HL-60 (cell line): Measurements from ENCODE around the gene CCPG1.

Experiments used
- DNase-seq, 2 experiments: peaks; one replicate each; pipeline ENCODE4 v3.0.0-alpha.2; 2010 to 2020; ENCODE audit warnings: low read depth in 1 of 2, low spot score in 1 of 2
- H3K27ac ChIP-seq: fragments of 250-450 bp; sonication (Bioruptor Pico); replicated peaks from 2 replicates; pipeline ENCODE4 v1.5.1; 2020; ENCODE audit warnings: mild to moderate bottlenecking, moderate library complexity
- H3K27me3 ChIP-seq: fragments of 250-450 bp; sonication (Bioruptor Pico); 2 replicates; pipeline ENCODE4 v1.5.1; 2021; ENCODE audit warnings: mild to moderate bottlenecking, moderate library complexity; ENCODE audit not compliant: insufficient read depth, poor library complexity, severe bottlenecking
- H3K4me3 ChIP-seq: replicated peaks from 2 replicates; pipeline ENCODE4 v1.5.1; 2011; ENCODE audit warnings: mild to moderate bottlenecking, control low read depth, low read length; ENCODE audit not compliant: insufficient read depth
- GABPA ChIP-seq: IDR thresholded peaks from 2 replicates; pipeline ENCODE4 v1.6.1; 2012; ENCODE audit warnings: low read depth
- POLR2AphosphoS5 ChIP-seq: IDR thresholded peaks from 2 replicates; pipeline ENCODE4 v1.6.1; 2012; ENCODE audit warnings: low read depth
- SPI1 ChIP-seq: IDR thresholded peaks from 2 replicates; pipeline ENCODE4 v1.6.1; 2012; ENCODE audit warnings: low read depth, mild to moderate bottlenecking, borderline replicate concordance
- TF ChIP-seq, protein P1 (sequence below): IDR thresholded peaks from 2 replicates; pipeline ENCODE4 v1.6.1; 2012; ENCODE audit warnings: low read depth; ENCODE audit not compliant: insufficient replicate concordance
- TF ChIP-seq, protein P2 (sequence below): IDR thresholded peaks from one replicate; pipeline ENCODE4 v1.5.1; 2011; ENCODE audit warnings: low read length, control low read depth, inconsistent platforms; ENCODE audit not compliant: insufficient read depth

The CCPG1 gene

DNA sequence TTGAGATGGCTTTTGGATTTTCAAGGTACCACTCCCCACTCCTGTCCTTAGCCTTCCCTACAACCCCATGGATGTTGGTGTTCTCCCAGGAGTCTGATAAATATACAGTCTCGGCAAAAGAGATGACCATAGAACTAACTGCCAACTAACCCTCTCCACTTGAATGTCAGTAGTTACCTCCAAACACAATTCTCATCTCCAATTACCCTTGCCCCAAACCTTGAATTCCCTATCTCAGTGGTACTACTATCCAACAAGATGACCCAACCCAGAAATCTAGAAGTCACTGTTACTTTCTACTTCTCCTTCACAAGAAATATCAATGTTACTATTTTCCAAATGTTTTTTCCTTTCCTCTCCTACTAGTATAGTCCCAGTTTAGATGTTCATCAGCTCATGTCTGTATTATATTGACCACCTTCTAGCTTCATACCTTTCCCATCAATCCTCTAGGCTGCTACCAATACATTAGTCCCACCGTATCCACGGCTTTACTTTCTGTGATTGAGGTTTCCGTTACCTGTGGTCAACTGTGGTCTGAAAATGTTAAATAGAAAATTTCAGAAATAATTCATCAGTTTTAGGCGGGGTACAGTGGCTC, 51.1 kb downstream of the CCPG1 start:
- Histone ChIP-seq H3K27me3 (no peaks in the 10 kb centered on the region), H3K4me3 (no peak overlapping the region), H3K27ac (no peak overlapping the region)
- DNase-seq, result no peak
- TF ChIP-seq POLR2AphosphoS5 (no peak), SPI1 (no peak)

DNA sequence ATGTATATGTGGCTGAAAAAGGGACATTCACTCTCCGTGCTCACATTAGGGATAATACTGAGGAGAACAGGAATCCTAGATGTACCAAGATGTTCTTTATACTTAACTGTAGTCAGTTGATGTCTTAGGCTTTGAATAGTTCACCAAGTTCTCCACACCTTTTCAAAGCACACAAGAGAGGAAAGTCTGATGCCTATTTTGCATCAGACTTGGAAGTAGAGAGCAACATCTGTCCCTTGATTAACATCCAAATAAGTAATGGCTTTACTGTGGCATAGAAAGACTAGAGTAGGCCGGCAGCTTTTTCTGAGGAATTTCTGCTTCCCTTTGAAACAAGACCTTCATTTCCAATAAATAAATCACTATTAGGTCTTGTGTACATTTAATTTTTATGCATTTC, 55.1 kb downstream of the CCPG1 start:
- Histone ChIP-seq H3K4me3 (no peak overlapping the region), H3K27ac (no peak overlapping the region), H3K27me3 (no peaks in the 10 kb centered on the region)
- TF ChIP-seq POLR2AphosphoS5 (no peak), GABPA (no peak), SPI1 (no peak)
- TF ChIP-seq, protein P1, sequence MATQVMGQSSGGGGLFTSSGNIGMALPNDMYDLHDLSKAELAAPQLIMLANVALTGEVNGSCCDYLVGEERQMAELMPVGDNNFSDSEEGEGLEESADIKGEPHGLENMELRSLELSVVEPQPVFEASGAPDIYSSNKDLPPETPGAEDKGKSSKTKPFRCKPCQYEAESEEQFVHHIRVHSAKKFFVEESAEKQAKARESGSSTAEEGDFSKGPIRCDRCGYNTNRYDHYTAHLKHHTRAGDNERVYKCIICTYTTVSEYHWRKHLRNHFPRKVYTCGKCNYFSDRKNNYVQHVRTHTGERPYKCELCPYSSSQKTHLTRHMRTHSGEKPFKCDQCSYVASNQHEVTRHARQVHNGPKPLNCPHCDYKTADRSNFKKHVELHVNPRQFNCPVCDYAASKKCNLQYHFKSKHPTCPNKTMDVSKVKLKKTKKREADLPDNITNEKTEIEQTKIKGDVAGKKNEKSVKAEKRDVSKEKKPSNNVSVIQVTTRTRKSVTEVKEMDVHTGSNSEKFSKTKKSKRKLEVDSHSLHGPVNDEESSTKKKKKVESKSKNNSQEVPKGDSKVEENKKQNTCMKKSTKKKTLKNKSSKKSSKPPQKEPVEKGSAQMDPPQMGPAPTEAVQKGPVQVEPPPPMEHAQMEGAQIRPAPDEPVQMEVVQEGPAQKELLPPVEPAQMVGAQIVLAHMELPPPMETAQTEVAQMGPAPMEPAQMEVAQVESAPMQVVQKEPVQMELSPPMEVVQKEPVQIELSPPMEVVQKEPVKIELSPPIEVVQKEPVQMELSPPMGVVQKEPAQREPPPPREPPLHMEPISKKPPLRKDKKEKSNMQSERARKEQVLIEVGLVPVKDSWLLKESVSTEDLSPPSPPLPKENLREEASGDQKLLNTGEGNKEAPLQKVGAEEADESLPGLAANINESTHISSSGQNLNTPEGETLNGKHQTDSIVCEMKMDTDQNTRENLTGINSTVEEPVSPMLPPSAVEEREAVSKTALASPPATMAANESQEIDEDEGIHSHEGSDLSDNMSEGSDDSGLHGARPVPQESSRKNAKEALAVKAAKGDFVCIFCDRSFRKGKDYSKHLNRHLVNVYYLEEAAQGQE, result no peak
- TF ChIP-seq, protein P2, sequence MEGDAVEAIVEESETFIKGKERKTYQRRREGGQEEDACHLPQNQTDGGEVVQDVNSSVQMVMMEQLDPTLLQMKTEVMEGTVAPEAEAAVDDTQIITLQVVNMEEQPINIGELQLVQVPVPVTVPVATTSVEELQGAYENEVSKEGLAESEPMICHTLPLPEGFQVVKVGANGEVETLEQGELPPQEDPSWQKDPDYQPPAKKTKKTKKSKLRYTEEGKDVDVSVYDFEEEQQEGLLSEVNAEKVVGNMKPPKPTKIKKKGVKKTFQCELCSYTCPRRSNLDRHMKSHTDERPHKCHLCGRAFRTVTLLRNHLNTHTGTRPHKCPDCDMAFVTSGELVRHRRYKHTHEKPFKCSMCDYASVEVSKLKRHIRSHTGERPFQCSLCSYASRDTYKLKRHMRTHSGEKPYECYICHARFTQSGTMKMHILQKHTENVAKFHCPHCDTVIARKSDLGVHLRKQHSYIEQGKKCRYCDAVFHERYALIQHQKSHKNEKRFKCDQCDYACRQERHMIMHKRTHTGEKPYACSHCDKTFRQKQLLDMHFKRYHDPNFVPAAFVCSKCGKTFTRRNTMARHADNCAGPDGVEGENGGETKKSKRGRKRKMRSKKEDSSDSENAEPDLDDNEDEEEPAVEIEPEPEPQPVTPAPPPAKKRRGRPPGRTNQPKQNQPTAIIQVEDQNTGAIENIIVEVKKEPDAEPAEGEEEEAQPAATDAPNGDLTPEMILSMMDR, result no peak
- DNase-seq, result no peak

DNA sequence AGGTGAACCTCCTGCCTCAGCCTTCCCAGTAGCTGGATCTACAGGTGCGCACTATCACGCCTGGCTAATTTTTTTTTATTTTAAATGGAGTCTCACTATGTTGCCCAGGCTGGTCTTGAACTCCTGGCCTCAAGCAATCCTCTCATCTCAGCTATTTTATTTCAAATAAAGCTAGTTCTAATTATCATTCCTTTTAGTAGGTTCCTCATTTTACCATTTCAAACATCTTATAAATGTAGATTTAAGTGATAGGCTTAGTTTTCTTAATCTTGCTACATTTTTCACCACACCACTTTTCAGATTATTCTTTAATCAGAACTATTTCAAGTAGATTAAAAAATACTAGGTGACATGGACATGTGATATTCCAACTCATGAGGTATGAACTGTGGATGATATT, 58.9 kb downstream of the CCPG1 start:
- Histone ChIP-seq H3K27me3 (no peaks in the 10 kb centered on the region), H3K27ac (no peak overlapping the region), H3K4me3 (no peak overlapping the region)
- DNase-seq, result no peak
- TF ChIP-seq GABPA (no peak), SPI1 (no peak), POLR2AphosphoS5 (no peak)
- TF ChIP-seq, protein P2, result no peak
- TF ChIP-seq, protein P1, result no peak

DNA sequence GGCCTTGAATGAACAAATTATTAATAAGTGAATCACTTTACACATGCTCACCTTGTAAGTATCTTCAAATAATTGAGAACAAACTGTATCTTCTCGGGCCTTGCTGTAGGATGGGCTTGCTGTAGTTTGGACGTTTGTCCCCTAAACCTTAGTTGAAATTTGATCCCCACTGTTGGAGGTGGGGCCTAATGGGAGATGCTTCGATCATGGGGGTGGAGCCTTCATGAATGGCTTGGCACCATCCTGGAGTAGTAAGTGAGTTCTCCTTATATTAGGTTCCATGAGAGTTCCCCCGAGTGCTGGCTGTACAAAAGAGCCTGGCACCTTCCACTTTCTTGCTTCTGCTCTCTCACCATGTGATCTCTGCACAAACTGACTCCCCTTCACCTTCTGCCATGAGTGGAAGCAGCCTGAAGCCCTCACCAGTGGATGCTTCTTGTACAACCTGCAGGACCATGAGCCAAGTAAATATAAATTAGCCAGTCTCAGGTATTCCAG, 59.8 kb downstream of the CCPG1 start:
- Histone ChIP-seq H3K27ac (no peak overlapping the region), H3K27me3 (no peaks in the 10 kb centered on the region), H3K4me3 (no peak overlapping the region)
- no peak for DNase-seq
- TF ChIP-seq SPI1, result no peak
- TF ChIP-seq, protein P2, result no peak
- no peak for TF ChIP-seq GABPA
- TF ChIP-seq, protein P1, result no peak
- TF ChIP-seq POLR2AphosphoS5, result no peak
